ENCODE results near the gene CTSW.

The CTSW gene

GRCh38 chr11:65849771-65850216 lies 29.8 kb upstream of the CTSW start:
- Histone ChIP-seq H3K9me3 (ENCODE audit: control insufficient read depth in 2 of 2, low read length in 2 of 2) (peaks cover 0 to 7% of the 10 kb centered on the region in 2 donors), H3K27me3 (ENCODE audit: control insufficient read depth in 1 of 2, insufficient read depth in 2 of 2, low read length in 2 of 2) (no peaks in the 10 kb centered on the region), H3K27ac (ENCODE audit: low read length) (no peak overlapping the region), H3K9ac (ENCODE audit: low read length in 2 of 2) (no peak overlapping the region), H3K36me3 (ENCODE audit: control insufficient read depth in 2 of 2, insufficient read depth in 2 of 2, low read length in 2 of 2) (peaks cover 32 to 34% of the 10 kb centered on the region in 2 donors), H3K4me3 (ENCODE audit: low read length in 2 of 2) (no peak overlapping the region), H3K4me1 (ENCODE audit: control insufficient read depth, insufficient read depth, low read length) (peaks cover 10% of the 10 kb centered on the region)

DNA sequence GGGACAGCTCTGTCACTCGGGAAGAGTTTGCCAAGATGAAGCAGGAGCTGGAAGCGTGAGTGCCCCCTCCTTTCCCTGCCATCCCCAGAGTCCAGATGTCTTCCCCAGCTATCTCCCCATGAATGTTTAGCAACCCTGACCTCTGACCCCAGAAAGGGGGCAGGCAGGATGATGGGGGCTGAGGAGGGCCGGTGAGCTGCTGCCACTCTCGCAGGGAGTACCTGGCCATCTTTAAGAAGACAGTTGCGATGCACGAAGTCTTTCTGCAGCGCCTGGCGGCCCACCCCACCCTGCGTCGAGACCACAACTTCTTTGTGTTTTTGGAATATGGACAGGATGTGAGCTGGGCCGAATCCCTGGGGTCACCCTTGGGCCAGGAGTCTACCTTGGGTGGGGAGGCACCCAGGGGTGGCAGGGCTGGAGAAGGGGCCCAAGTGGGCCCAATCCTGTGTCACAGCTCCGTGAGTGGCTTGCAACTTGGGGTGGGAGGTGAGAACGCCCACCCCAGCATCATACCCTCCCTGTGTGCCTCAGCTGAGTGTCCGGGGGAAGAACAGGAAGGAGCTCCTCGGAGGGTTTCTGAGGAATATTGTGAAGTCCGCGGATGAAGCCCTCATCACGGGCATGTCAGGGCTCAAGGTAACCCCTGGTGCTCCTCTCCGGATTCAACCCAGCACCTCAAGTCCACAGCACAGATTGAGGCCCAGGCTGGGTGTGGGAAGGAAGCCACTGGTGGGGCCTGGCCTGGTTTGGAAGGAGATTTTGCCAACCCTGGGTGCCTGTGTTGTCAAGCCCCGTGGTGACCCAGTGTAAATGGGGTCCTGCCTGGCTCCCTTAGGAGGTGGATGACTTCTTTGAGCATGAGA lies 29.2 kb upstream of the CTSW start:
- Histone ChIP-seq H3K36me3 (ENCODE audit: control insufficient read depth in 2 of 2, insufficient read depth in 2 of 2, low read length in 2 of 2) (peaks cover 38 to 41% of the 10 kb centered on the region in 2 donors), H3K9me3 (ENCODE audit: control insufficient read depth in 2 of 2, low read length in 2 of 2) (peaks cover 0 to 7% of the 10 kb centered on the region in 2 donors), H3K27me3 (ENCODE audit: control insufficient read depth in 1 of 2, insufficient read depth in 2 of 2, low read length in 2 of 2) (no peaks in the 10 kb centered on the region), H3K4me3 (ENCODE audit: low read length in 2 of 2) (no peak overlapping the region), H3K9ac (ENCODE audit: low read length in 2 of 2) (no peak overlapping the region), H3K27ac (ENCODE audit: low read length) (no peak overlapping the region), H3K4me1 (ENCODE audit: control insufficient read depth, insufficient read depth, low read length) (peaks cover 15% of the 10 kb centered on the region)

- Histone ChIP-seq H3K27me3 (ENCODE audit: control insufficient read depth in 1 of 2, insufficient read depth in 2 of 2, low read length in 2 of 2) (no peaks in the 10 kb centered on the region), H3K9ac (ENCODE audit: low read length in 2 of 2) (no peak overlapping the region), H3K4me3 (ENCODE audit: low read length in 2 of 2) (no peak overlapping the region), H3K9me3 (ENCODE audit: control insufficient read depth in 2 of 2, low read length in 2 of 2) (peaks cover 0 to 7% of the 10 kb centered on the region in 2 donors), H3K4me1 (ENCODE audit: control insufficient read depth, insufficient read depth, low read length) (peaks cover 21% of the 10 kb centered on the region), H3K27ac (ENCODE audit: low read length) (no peak overlapping the region), H3K36me3 (ENCODE audit: control insufficient read depth in 2 of 2, insufficient read depth in 2 of 2, low read length in 2 of 2) (peaks cover 44 to 47% of the 10 kb centered on the region in 2 donors)
Observed at GRCh38 chr11:65851083-65851579, 28.5 kb upstream of the CTSW start.

DNA sequence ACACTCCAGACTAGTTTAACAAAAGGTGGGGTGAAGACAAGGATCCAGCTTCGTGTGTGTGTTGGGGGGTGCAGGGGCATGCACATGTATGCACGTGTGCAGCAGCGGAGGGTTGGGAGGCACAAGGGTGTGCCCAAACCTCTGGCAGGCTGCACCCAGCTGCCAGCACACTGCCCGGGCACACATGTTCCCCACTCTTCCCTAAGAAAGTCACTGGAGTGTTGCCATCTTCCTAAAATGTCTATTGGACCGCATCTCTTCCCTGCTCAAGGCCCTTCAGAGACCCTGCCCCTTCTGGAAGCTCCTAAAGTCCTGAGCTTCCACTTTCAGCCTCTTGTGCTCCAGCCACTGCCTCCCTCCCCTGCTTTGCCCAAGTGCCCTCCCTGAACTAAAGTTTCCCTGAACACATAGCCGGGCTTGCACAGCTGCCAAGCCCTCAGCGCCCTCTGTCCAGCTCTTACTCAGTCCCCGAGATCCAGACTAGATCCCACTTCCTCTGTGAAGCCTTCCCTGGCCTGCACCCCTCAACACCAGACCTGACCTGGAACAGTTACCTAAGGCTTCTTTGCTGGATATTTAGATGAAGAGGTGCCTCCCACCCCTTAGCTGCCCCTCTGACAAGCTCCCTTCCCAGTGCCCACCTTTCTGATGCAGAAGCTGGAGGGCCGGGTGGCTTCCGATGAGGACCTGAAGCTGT lies 27.7 kb upstream of the CTSW start:
- Histone ChIP-seq H3K27me3 (ENCODE audit: control insufficient read depth in 1 of 2, insufficient read depth in 2 of 2, low read length in 2 of 2) (no peaks in the 10 kb centered on the region), H3K27ac (ENCODE audit: low read length) (no peak overlapping the region), H3K4me1 (ENCODE audit: control insufficient read depth, insufficient read depth, low read length) (peaks cover 27% of the 10 kb centered on the region), H3K4me3 (ENCODE audit: low read length in 2 of 2) (no peak overlapping the region), H3K9ac (ENCODE audit: low read length in 2 of 2) (no peak overlapping the region), H3K9me3 (ENCODE audit: control insufficient read depth in 2 of 2, low read length in 2 of 2) (peaks cover 0 to 7% of the 10 kb centered on the region in 2 donors), H3K36me3 (ENCODE audit: control insufficient read depth in 2 of 2, insufficient read depth in 2 of 2, low read length in 2 of 2) (peaks cover 44 to 49% of the 10 kb centered on the region in 2 donors)

- H3K9me3 ChIP-seq (ENCODE audit: control insufficient read depth in 2 of 2, low read length in 2 of 2) = peaks cover 0 to 7% of the 10 kb centered on the region in 2 donors
- no peak overlapping the region for H3K9ac ChIP-seq (ENCODE audit: low read length in 2 of 2)
- H3K4me3 ChIP-seq (ENCODE audit: low read length in 2 of 2) = no peak overlapping the region
- no peaks in the 10 kb centered on the region for H3K27me3 ChIP-seq (ENCODE audit: control insufficient read depth in 1 of 2, insufficient read depth in 2 of 2, low read length in 2 of 2)
- peaks cover 27% of the 10 kb centered on the region for H3K4me1 ChIP-seq (ENCODE audit: control insufficient read depth, insufficient read depth, low read length)
- H3K27ac ChIP-seq (ENCODE audit: low read length) = no peak overlapping the region
- peaks cover 44 to 49% of the 10 kb centered on the region in 2 donors for H3K36me3 ChIP-seq (ENCODE audit: control insufficient read depth in 2 of 2, insufficient read depth in 2 of 2, low read length in 2 of 2)
Observed at GRCh38 chr11:65852508-65853245, 27.0 kb upstream of the CTSW start.

DNA sequence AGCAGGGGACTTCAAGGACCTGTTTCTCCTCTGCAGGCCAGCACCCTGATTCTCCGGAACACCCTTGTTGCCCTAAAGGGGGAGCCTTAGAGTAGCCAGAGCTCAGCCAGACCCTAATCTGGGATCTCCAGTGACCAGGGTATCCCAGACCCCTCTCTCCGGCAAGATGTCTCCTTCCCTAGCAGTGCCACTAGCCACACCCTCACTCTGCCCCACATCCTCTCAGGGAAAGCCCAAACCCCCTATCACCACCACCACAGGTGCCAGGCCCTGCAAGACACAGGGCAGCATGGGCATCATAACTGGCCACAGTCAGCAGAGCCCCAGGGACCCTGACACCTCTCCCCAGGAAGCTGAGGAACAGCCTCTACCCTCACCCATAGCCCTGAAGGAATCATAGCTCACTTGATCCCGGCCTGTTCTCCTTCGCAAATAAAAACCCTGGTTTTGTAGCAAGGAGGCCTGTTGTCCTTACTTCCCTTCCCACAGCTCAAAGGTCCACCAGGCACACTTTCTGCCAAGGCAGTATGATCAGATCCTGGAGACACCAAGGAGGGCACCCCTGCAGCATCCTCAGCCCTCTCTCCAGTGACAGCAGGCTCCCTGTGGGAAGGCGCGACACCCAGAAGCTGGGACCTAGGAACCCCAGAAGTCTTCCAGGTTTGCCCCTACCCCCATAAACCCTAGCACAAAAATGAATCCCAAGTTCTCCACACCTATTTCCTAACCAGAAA lies 26.2 kb upstream of the CTSW start:
- Histone ChIP-seq H3K27ac (ENCODE audit: low read length) (no peak overlapping the region), H3K9ac (ENCODE audit: low read length in 2 of 2) (no peak overlapping the region), H3K36me3 (ENCODE audit: control insufficient read depth in 2 of 2, insufficient read depth in 2 of 2, low read length in 2 of 2) (peaks cover 44 to 49% of the 10 kb centered on the region in 2 donors), H3K4me3 (ENCODE audit: low read length in 2 of 2) (no peak overlapping the region), H3K27me3 (ENCODE audit: control insufficient read depth in 1 of 2, insufficient read depth in 2 of 2, low read length in 2 of 2) (no peaks in the 10 kb centered on the region), H3K9me3 (ENCODE audit: control insufficient read depth in 2 of 2, low read length in 2 of 2) (peaks cover 0 to 7% of the 10 kb centered on the region in 2 donors), H3K4me1 (ENCODE audit: control insufficient read depth, insufficient read depth, low read length) (peaks cover 30% of the 10 kb centered on the region)

DNA sequence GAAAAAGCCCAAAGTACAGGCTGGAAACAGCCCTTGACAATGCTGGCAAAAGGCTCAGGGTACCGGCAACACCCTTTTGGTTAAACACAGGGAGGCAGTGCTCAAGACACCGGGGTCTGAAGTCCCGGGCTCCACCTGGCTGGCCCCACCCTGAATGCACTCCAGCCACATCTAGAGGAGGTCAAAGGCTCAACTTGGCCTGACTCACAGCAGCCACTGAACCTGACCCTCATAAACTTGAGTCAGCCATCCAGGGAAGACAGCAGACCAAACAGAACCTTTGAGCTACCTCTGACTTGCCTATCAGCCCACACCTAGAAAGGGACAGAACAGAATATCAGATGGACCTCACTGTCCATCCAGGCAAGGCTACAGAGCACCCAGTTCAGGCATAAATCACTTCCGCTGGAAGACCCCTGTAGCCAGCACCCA lies 25.5 kb upstream of the CTSW start:
- Histone ChIP-seq H3K9me3 (ENCODE audit: control insufficient read depth in 2 of 2, low read length in 2 of 2) (peaks cover 0 to 7% of the 10 kb centered on the region in 2 donors), H3K4me3 (ENCODE audit: low read length in 2 of 2) (no peak overlapping the region), H3K36me3 (ENCODE audit: control insufficient read depth in 2 of 2, insufficient read depth in 2 of 2, low read length in 2 of 2) (peaks cover 44 to 49% of the 10 kb centered on the region in 2 donors), H3K4me1 (ENCODE audit: control insufficient read depth, insufficient read depth, low read length) (peaks cover 36% of the 10 kb centered on the region), H3K27me3 (ENCODE audit: control insufficient read depth in 1 of 2, insufficient read depth in 2 of 2, low read length in 2 of 2) (no peaks in the 10 kb centered on the region), H3K27ac (ENCODE audit: low read length) (no peak overlapping the region), H3K9ac (ENCODE audit: low read length in 2 of 2) (no peak overlapping the region)

GRCh38 chr11:65854852-65855837 lies 24.5 kb upstream of the CTSW start:
- H3K36me3 ChIP-seq (ENCODE audit: control insufficient read depth in 2 of 2, insufficient read depth in 2 of 2, low read length in 2 of 2) = peaks cover 44 to 49% of the 10 kb centered on the region in 2 donors
- peaks cover 43% of the 10 kb centered on the region for H3K4me1 ChIP-seq (ENCODE audit: control insufficient read depth, insufficient read depth, low read length)
- H3K9me3 ChIP-seq (ENCODE audit: control insufficient read depth in 2 of 2, low read length in 2 of 2) = peaks cover 0 to 7% of the 10 kb centered on the region in 2 donors
- no peaks in the 10 kb centered on the region for H3K27me3 ChIP-seq (ENCODE audit: control insufficient read depth in 1 of 2, insufficient read depth in 2 of 2, low read length in 2 of 2)
- H3K4me3 ChIP-seq (ENCODE audit: low read length in 2 of 2) = no peak overlapping the region
- H3K27ac ChIP-seq (ENCODE audit: low read length) = no peak overlapping the region
- H3K9ac ChIP-seq (ENCODE audit: low read length in 2 of 2) = no peak overlapping the region

DNA sequence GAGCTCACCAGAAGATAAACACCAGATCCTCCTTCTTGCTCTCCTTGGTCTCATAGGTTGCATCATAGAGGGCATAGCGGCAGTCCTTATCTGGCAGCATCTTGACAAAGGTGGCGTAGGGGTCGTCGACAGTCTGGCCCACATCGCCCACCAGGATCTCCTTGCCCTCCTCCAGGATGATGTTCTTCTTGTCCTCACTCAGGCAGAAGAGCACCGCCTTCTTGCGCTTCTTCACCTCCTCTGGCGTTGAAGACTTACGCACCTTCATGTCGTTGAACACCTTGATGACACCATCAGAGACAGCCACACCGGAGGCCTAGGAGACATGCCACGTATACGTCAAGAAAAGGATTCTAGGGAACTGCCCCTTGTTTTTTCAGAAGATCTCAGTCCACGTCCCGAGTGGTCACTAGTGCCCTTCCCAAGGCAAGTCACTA lies 23.7 kb upstream of the CTSW start:
- H3K4me1 ChIP-seq (ENCODE audit: control insufficient read depth, insufficient read depth, low read length) = peaks cover 45% of the 10 kb centered on the region
- peaks cover 0 to 5% of the 10 kb centered on the region in 2 donors for H3K9me3 ChIP-seq (ENCODE audit: control insufficient read depth in 2 of 2, low read length in 2 of 2)
- H3K27me3 ChIP-seq (ENCODE audit: control insufficient read depth in 1 of 2, insufficient read depth in 2 of 2, low read length in 2 of 2) = no peaks in the 10 kb centered on the region
- H3K9ac ChIP-seq (ENCODE audit: low read length in 2 of 2) = no peak overlapping the region
- peak overlapping the region; percentile 100 for H3K27ac ChIP-seq (ENCODE audit: low read length)
- peaks cover 44 to 46% of the 10 kb centered on the region in 2 donors for H3K36me3 ChIP-seq (ENCODE audit: control insufficient read depth in 2 of 2, insufficient read depth in 2 of 2, low read length in 2 of 2)
- H3K4me3 ChIP-seq (ENCODE audit: low read length in 2 of 2) = peak overlapping the region; percentile 86 to 98
